ENCODE results near the gene PDP2.
A peak's percentile ranks its signal among the peaks of the same experiment; 100 is the strongest.

PDP2 gene

GRCh38 chr16:66847533-66848067, 32.7 kb upstream of the PDP2 start:
- no peak for DNase-seq
- TF ChIP-seq POLR2A (IDR thresholded peaks at IDR 0.05; ENCODE audit: low read length): no peak
- no peak for TF ChIP-seq GATA1 (IDR thresholded peaks at IDR 0.05; ENCODE audit: low read depth, low read length)

GRCh38 chr16:66848172-66848571, 32.1 kb upstream of the PDP2 start:
- no peak for DNase-seq
- TF ChIP-seq GATA1 (IDR thresholded peaks at IDR 0.05; ENCODE audit: low read depth, low read length) (no peak), POLR2A (IDR thresholded peaks at IDR 0.05; ENCODE audit: low read length) (no peak)

- TF ChIP-seq GATA1 (IDR thresholded peaks at IDR 0.05; ENCODE audit: low read depth, low read length) (no peak), POLR2A (IDR thresholded peaks at IDR 0.05; ENCODE audit: low read length) (no peak)
- DNase-seq: peak in 1 of 2 experiments; percentile 18
Measured at GRCh38 chr16:66849021-66849420, 31.3 kb upstream of the PDP2 start.

GRCh38 chr16:66849549-66849948, 30.8 kb upstream of the PDP2 start:
- no peak for DNase-seq
- no peak for TF ChIP-seq POLR2A (IDR thresholded peaks at IDR 0.05; ENCODE audit: low read length)
- TF ChIP-seq GATA1 (IDR thresholded peaks at IDR 0.05; ENCODE audit: low read depth, low read length): no peak

DNA sequence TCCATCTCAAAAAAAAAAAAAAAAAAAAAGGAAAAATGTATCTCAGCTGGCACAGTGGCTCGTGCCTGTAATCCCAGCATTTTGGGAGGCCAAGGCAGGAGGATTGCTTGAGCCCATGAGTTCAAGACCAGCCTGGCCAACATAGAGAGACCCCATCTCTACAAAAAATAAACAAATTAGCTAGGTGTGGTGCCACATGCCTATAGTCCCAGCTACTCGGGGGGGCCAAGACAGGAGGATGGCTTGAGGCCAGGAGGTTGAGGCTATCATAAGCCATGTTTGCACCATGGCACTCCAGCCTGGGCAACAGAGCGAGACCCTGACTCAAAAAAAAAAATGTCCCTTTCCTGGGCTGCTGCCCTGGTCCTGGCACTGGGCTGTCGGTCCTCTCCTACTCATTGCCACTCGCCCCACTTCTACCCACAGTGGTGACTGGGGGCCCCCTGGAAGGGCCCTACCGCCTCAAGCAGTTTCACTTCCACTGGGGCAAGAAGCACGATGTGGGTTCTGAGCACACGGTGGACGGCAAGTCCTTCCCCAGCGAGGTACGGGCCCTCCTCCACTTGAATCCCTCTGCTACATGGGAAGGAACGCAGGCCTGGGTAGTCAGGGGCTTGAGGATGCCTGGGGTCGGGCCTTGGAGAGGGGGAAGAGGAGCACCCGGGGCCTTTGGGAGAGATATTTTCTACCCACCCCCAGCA, 30.1 kb upstream of the PDP2 start:
- TF ChIP-seq POLR2A (IDR thresholded peaks at IDR 0.05; ENCODE audit: low read length): no peak
- no peak for TF ChIP-seq GATA1 (IDR thresholded peaks at IDR 0.05; ENCODE audit: low read depth, low read length)
- DNase-seq: no peak

DNA sequence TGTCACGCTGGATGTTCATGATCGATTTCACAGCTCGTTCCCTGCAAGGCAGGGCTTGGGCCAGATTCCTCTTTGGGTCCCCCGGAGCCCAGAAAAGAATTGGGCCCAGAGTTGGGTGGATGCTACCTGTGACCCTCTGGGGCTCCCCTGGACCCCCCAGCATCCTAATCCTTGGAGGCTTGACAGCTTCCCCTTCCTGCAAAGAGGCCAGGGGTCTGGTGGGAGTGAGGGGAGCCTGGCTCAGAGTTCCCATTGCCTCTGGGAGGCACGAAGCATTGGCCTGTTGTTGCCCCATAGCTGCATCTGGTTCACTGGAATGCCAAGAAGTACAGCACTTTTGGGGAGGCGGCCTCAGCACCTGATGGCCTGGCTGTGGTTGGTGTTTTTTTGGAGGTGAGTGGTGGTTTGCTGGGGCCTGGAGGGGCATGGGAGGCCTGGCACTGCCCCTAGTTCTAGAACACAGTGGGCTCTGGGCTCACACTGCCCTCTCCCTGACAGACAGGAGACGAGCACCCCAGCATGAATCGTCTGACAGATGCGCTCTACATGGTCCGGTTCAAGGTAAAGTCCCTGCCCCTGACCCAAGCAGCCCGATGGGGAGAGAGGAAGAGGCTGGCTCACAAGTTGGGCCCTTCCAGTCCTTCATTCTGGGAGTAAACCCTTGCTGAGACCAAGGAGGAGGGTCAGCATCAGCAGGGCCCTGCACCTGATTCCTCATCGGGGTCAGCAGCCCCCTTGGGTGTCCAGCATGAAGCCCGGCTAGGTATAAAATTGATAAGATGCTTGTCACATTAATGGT, 28.9 kb upstream of the PDP2 start:
- DNase-seq: no peak
- TF ChIP-seq GATA1 (IDR thresholded peaks at IDR 0.05; ENCODE audit: low read depth, low read length) (no peak), POLR2A (IDR thresholded peaks at IDR 0.05; ENCODE audit: low read length) (no peak)

DNA sequence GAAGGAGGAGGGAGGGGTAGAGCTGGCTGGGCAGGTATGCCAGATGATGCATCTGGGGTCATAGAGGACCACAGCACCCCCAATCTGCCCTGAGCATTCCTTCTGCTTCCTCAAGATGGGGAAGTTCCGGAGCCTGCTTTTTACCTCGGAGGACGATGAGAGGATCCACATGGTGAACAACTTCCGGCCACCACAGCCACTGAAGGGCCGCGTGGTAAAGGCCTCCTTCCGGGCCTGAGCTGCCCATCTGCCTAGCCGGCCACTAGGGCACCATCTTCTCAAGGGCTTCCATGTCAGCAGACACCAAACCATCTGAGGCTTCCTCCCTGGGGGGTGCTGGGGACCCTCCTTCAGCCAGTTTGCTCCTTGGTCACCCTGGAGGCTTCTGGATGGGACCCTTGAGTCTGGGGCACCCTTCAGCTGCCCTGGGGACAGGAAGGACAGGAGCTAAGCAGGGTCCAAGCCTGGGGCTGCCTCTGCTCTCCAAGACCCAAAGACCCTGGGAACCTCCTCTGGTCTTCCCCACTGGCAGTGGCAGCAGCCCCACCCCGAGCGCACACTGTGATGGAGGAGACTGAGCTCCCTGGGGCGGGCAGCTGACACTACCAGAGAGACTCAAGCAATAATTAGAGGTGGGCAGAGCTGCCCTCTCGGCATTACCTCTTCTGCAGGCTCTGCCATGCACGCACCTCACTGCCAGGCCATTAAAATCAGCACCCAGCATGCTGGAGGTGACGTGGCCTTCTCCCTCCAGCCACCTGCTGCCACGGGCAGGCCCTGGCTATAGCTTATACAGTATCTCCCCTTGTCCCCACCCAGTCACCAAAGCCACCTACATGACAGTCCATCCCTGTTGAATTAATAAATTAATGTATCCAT, 26.8 kb upstream of the PDP2 start:
- no peak for DNase-seq
- TF ChIP-seq GATA1 (IDR thresholded peaks at IDR 0.05; ENCODE audit: low read depth, low read length): no peak
- TF ChIP-seq POLR2A (IDR thresholded peaks at IDR 0.05; ENCODE audit: low read length): no peak

GRCh38 chr16:66856184-66856730, 24.1 kb upstream of the PDP2 start:
- TF ChIP-seq POLR2A (IDR thresholded peaks at IDR 0.05; ENCODE audit: low read length) (no peak), GATA1 (IDR thresholded peaks at IDR 0.05; ENCODE audit: low read depth, low read length) (no peak)
- DNase-seq: no peak

DNA sequence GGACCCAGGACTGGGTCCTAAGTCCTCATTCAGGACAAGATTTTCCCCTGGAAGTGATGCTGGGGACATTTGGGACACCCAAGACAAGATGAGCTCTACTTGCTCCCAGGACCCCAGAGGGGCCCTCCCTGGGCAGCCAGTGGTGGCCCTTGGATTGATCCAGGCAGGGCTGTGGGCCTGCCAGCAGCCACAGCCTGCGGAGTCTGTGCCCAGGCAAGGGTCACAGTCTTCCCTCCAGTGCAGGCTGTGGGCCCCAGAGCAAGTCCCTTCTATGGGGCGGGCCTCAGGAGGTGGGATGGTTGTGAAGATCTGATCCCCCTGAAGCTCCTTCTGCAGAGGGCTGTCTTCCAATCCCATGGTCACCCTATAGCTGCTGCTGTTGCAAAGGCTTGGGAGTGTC, 23.5 kb upstream of the PDP2 start:
- DNase-seq: no peak
- no peak for TF ChIP-seq POLR2A (IDR thresholded peaks at IDR 0.05; ENCODE audit: low read length)
- no peak for TF ChIP-seq GATA1 (IDR thresholded peaks at IDR 0.05; ENCODE audit: low read depth, low read length)

- DNase-seq: no peak
- TF ChIP-seq GATA1 (IDR thresholded peaks at IDR 0.05; ENCODE audit: low read depth, low read length) (no peak), POLR2A (IDR thresholded peaks at IDR 0.05; ENCODE audit: low read length) (no peak)
Measured at GRCh38 chr16:66857437-66857836, 22.9 kb upstream of the PDP2 start.

DNA sequence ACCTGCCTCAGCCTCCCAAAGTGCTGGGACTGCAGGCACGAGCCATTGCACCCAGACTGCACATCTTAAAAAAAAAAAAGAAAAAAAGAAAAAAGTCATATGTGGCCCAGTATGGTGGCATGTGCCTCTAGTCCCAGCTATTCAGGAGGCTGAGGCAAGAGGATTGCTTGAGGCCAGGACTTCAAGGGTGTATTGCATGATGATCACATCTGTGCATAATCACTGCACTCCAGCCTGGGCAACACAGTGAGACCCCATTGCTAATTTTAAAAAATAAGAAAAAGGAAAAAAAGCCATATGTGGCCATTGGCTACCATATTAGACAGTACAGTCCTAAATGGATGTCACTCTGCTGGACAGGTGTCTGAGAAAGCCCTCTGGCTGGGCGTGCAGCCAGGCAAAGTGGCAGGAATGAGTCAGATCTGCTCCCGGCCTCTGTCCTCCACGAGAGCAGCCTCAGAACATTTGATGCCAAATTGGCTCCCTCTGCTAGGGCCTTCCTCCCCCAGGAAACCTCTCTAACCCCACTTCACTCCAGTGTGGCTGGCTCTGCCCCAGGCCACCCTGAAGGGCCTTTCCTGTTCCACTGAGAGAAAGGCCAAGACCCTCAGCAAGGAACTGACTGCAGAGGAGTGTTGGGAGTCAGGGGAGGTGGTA, 21.4 kb upstream of the PDP2 start:
- TF ChIP-seq POLR2A (IDR thresholded peaks at IDR 0.05; ENCODE audit: low read length) (no peak), GATA1 (IDR thresholded peaks at IDR 0.05; ENCODE audit: low read depth, low read length) (no peak)
- no peak for DNase-seq

- no peak for TF ChIP-seq GATA1 (IDR thresholded peaks at IDR 0.05; ENCODE audit: low read depth, low read length)
- no peak for TF ChIP-seq POLR2A (IDR thresholded peaks at IDR 0.05; ENCODE audit: low read length)
- no peak for DNase-seq
Measured at GRCh38 chr16:66859397-66860068, 20.8 kb upstream of the PDP2 start.
